CD4-positive, CD25-positive, alpha-beta regulatory T cell (primary cell): ENCODE measurements around the gene SH3BP2. TPM values are rescaled to one million over a fixed set of nuclear protein-coding genes. Genes with fewer than 3 reads are reported as not detected.

Experiments
- ATAC-seq, 2 donors: fragments of 150-1000 bp; cut with Tn5 transposase; one replicate each; pipeline ENCODE4 v1.10.0; 2021; ENCODE audit warnings: low read depth in 2 of 2, moderate number of reproducible peaks in 2 of 2, moderate library complexity in 1 of 2
- DNase-seq, 3 donors: peaks; one replicate each; pipeline versions ENCODE4 v3.0.0 to v3.0.0-alpha.2; 2012 to 2022; ENCODE audit warnings: mixed read lengths in 1 of 3
- H3K27ac ChIP-seq: one replicate; pipeline ENCODE4 v1.7.0; 2013; ENCODE audit warnings: mild to moderate bottlenecking, low read length; ENCODE audit not compliant: insufficient read depth, poor library complexity, severe bottlenecking
- H3K27me3 ChIP-seq: one replicate; pipeline ENCODE4 v1.7.0; 2013; ENCODE audit warnings: low read length; ENCODE audit not compliant: control insufficient read depth, insufficient read depth
- H3K36me3 ChIP-seq: one replicate; pipeline ENCODE4 v1.7.0; 2013; ENCODE audit warnings: mild to moderate bottlenecking, low read length, moderate library complexity; ENCODE audit not compliant: control insufficient read depth, insufficient read depth
- H3K4me1 ChIP-seq: 2 replicates; pipeline ENCODE4 v1.7.0; 2013; ENCODE audit warnings: mild to moderate bottlenecking, low read length; ENCODE audit not compliant: insufficient read depth, control insufficient read depth, poor library complexity, severe bottlenecking
- H3K4me3 ChIP-seq: one replicate; pipeline ENCODE4 v1.7.0; 2013; ENCODE audit warnings: low read depth, mild to moderate bottlenecking, low read length, moderate library complexity
- H3K9me3 ChIP-seq, 2 experiments: 1 replicate in 1 of 2; 2 replicates in 1 of 2; pipeline ENCODE4 v1.7.0; 2013; ENCODE audit warnings: low read length in 2 of 2, mild to moderate bottlenecking in 1 of 2, moderate library complexity in 1 of 2; ENCODE audit not compliant: control insufficient read depth in 2 of 2
- H3K27ac Mint-ChIP-seq, 3 donors: one replicate each; pipeline ENCODE4 v1.8.0; 2020 to 2022; ENCODE audit warnings: mild to moderate bottlenecking in 3 of 3, mixed read lengths in 3 of 3, moderate library complexity in 2 of 3
- H3K27me3 Mint-ChIP-seq: one replicate; pipeline ENCODE4 v1.8.0; 2022; ENCODE audit warnings: mild to moderate bottlenecking, mixed read lengths
- H3K36me3 Mint-ChIP-seq: one replicate; pipeline ENCODE4 v1.8.0; 2020; ENCODE audit warnings: mixed read lengths
- H3K4me1 Mint-ChIP-seq, 4 donors: one replicate each; pipeline ENCODE4 v1.8.0; 2020 to 2022; ENCODE audit warnings: mixed read lengths in 4 of 4, mild to moderate bottlenecking in 1 of 4
- H3K4me3 Mint-ChIP-seq, 4 donors: one replicate each; pipeline ENCODE4 v1.8.0; 2020 to 2022; ENCODE audit warnings: mild to moderate bottlenecking in 4 of 4, mixed read lengths in 4 of 4, moderate library complexity in 3 of 4
- H3K9me3 Mint-ChIP-seq, 7 donors: one replicate each; pipeline ENCODE4 v1.8.0; 2020 to 2022; ENCODE audit warnings: mixed read lengths in 7 of 7, mild to moderate bottlenecking in 3 of 7, moderate library complexity in 2 of 7
- polyA plus RNA-seq, 4 donors: library from polyadenylated mRNA; unstranded; fragments of 300-500 nt; fragmentation: Illumina TruSeq; gene quantifications; one replicate each; pipeline ENCODE4 v1.2.3, GENCODE V29; 2021
- total RNA-seq: library from RNA; stranded (reverse); gene quantifications from one replicate; pipeline ENCODE4 v1.2.3, GENCODE V29; 2022

Gene SH3BP2
- total and polyA plus RNA-seq, 5 donors from 2014 or later = 7.6 to 61.7 (median 8.5) TPM

GRCh38 chr4:2861631-2862436, 68.9 kb downstream of the SH3BP2 start:
- Histone ChIP-seq H3K36me3 (peaks cover 2% of the 10 kb centered on the region), H3K9me3 (no peaks in the 10 kb centered on the region), H3K27ac (no peak overlapping the region), H3K27me3 (no peaks in the 10 kb centered on the region), H3K4me1 (peaks cover 60% of the 10 kb centered on the region), H3K4me3 (no peak overlapping the region)
- peaks cover 5% of the 10 kb centered on the region for H3K36me3 Mint-ChIP-seq
- peaks cover 35 to 84% (median 65%) of the 10 kb centered on the region in 4 donors for H3K4me1 Mint-ChIP-seq
- H3K9me3 Mint-ChIP-seq = no peaks in the 10 kb centered on the region
- ATAC-seq (no peak), DNase-seq (no peak)
- peak overlapping the region; percentile 8 to 89 (median 74) for H3K27ac Mint-ChIP-seq
- H3K4me3 Mint-ChIP-seq = peak overlapping the region in 1 of 4 donors; percentile 47
- no peaks in the 10 kb centered on the region for H3K27me3 Mint-ChIP-seq

GRCh38 chr4:2862528-2862927, 69.6 kb downstream of the SH3BP2 start:
- DNase-seq (no peak), ATAC-seq (no peak)
- Mint-ChIP-seq H3K36me3 (peaks cover 5% of the 10 kb centered on the region), H3K9me3 (no peaks in the 10 kb centered on the region), H3K4me3 (peak overlapping the region in 2 of 4 donors; percentile 38 to 44), H3K27ac (peak overlapping the region; percentile 8 to 88 (median 66)), H3K4me1 (peaks cover 41 to 87% (median 68%) of the 10 kb centered on the region in 4 donors), H3K27me3 (no peaks in the 10 kb centered on the region)
- Histone ChIP-seq H3K27ac (no peak overlapping the region), H3K36me3 (peaks cover 3% of the 10 kb centered on the region), H3K9me3 (no peaks in the 10 kb centered on the region), H3K4me3 (no peak overlapping the region), H3K4me1 (peaks cover 60% of the 10 kb centered on the region), H3K27me3 (no peaks in the 10 kb centered on the region)

GRCh38 chr4:2863649-2864048, 70.8 kb downstream of the SH3BP2 start:
- no peak overlapping the region for H3K4me3 Mint-ChIP-seq
- H3K36me3 ChIP-seq = peaks cover 7% of the 10 kb centered on the region
- no peaks in the 10 kb centered on the region for H3K27me3 ChIP-seq
- H3K4me1 Mint-ChIP-seq = peaks cover 42 to 88% (median 65%) of the 10 kb centered on the region in 4 donors
- no peaks in the 10 kb centered on the region for H3K9me3 Mint-ChIP-seq
- no peak overlapping the region for H3K27ac ChIP-seq
- peaks cover 51% of the 10 kb centered on the region for H3K4me1 ChIP-seq
- H3K4me3 ChIP-seq = no peak overlapping the region
- no peaks in the 10 kb centered on the region for H3K9me3 ChIP-seq
- H3K27me3 Mint-ChIP-seq = no peaks in the 10 kb centered on the region
- peaks cover 9% of the 10 kb centered on the region for H3K36me3 Mint-ChIP-seq
- peak overlapping the region in 1 of 3 donors; percentile 32 for H3K27ac Mint-ChIP-seq
- no peak for DNase-seq
- no peak for ATAC-seq

- Mint-ChIP-seq H3K36me3 (peaks cover 15% of the 10 kb centered on the region), H3K4me3 (peak overlapping the region in 1 of 4 donors; percentile 3), H3K4me1 (peaks cover 34 to 89% (median 70%) of the 10 kb centered on the region in 4 donors), H3K9me3 (no peaks in the 10 kb centered on the region), H3K27ac (peak overlapping the region in 1 of 3 donors; percentile 72), H3K27me3 (no peaks in the 10 kb centered on the region)
- Histone ChIP-seq H3K9me3 (no peaks in the 10 kb centered on the region), H3K4me3 (no peak overlapping the region), H3K36me3 (peaks cover 10% of the 10 kb centered on the region), H3K27me3 (no peaks in the 10 kb centered on the region), H3K4me1 (peaks cover 46% of the 10 kb centered on the region), H3K27ac (no peak overlapping the region)
- DNase-seq (no peak), ATAC-seq (no peak)
Observed at GRCh38 chr4:2865196-2865780, 72.4 kb downstream of the SH3BP2 start.

- H3K4me1 ChIP-seq = peaks cover 41% of the 10 kb centered on the region
- H3K4me3 ChIP-seq = no peak overlapping the region
- DNase-seq (no peak), ATAC-seq (no peak)
- H3K4me3 Mint-ChIP-seq = no peak overlapping the region
- H3K27ac ChIP-seq = no peak overlapping the region
- no peaks in the 10 kb centered on the region for H3K9me3 ChIP-seq
- no peaks in the 10 kb centered on the region for H3K27me3 Mint-ChIP-seq
- peak overlapping the region in 2 of 3 donors; percentile 42 to 77 for H3K27ac Mint-ChIP-seq
- H3K36me3 ChIP-seq = peaks cover 10% of the 10 kb centered on the region
- no peaks in the 10 kb centered on the region for H3K9me3 Mint-ChIP-seq
- peaks cover 28 to 89% (median 69%) of the 10 kb centered on the region in 4 donors for H3K4me1 Mint-ChIP-seq
- H3K27me3 ChIP-seq = no peaks in the 10 kb centered on the region
- peaks cover 10% of the 10 kb centered on the region for H3K36me3 Mint-ChIP-seq
Observed at GRCh38 chr4:2866160-2866861, 73.4 kb downstream of the SH3BP2 start.

- no peak for ATAC-seq
- Mint-ChIP-seq H3K4me3 (peak overlapping the region in 1 of 4 donors; percentile 48), H3K27me3 (no peaks in the 10 kb centered on the region), H3K4me1 (peaks cover 34 to 89% (median 68%) of the 10 kb centered on the region in 4 donors), H3K9me3 (no peaks in the 10 kb centered on the region), H3K27ac (peak overlapping the region; percentile 42 to 88 (median 77)), H3K36me3 (peaks cover 10% of the 10 kb centered on the region)
- no peak overlapping the region for H3K4me3 ChIP-seq
- peaks cover 10% of the 10 kb centered on the region for H3K36me3 ChIP-seq
- no peak for DNase-seq
- no peaks in the 10 kb centered on the region for H3K9me3 ChIP-seq
- H3K27ac ChIP-seq = no peak overlapping the region
- H3K27me3 ChIP-seq = no peaks in the 10 kb centered on the region
- H3K4me1 ChIP-seq = peaks cover 41% of the 10 kb centered on the region
Observed at GRCh38 chr4:2866891-2867290, 74.0 kb downstream of the SH3BP2 start.

GRCh38 chr4:2867758-2868491, 75.0 kb downstream of the SH3BP2 start:
- no peaks in the 10 kb centered on the region for H3K27me3 Mint-ChIP-seq

More at GRCh38 chr4:2867758-2868491, 75.0 kb downstream of the SH3BP2 start:
- no peaks in the 10 kb centered on the region for H3K9me3 ChIP-seq
- H3K9me3 Mint-ChIP-seq = no peaks in the 10 kb centered on the region
- peak overlapping the region in 2 of 3 donors; percentile 77 to 82 for H3K27ac Mint-ChIP-seq
- no peaks in the 10 kb centered on the region for H3K27me3 ChIP-seq
- peaks cover 10% of the 10 kb centered on the region for H3K36me3 ChIP-seq
- H3K27ac ChIP-seq = no peak overlapping the region
- DNase-seq (no peak), ATAC-seq (no peak)
- H3K36me3 Mint-ChIP-seq = peaks cover 10% of the 10 kb centered on the region
- peaks cover 34% of the 10 kb centered on the region for H3K4me1 ChIP-seq
- peak overlapping the region in 1 of 4 donors; percentile 6 for H3K4me3 Mint-ChIP-seq
- H3K4me3 ChIP-seq = no peak overlapping the region
- H3K4me1 Mint-ChIP-seq = peaks cover 36 to 85% (median 62%) of the 10 kb centered on the region in 4 donors
